NCI-H1105 (cell line): ENCODE data around the gene CDH22.
A peak's percentile ranks its signal among the peaks of the same experiment; 100 is the strongest.

ENCODE experiments used
- DNase-seq: peaks from one replicate; lab custom pipeline; 2025; lab: John Stamatoyannopoulos, UW

CDH22 gene

GRCh38 chr20:46343975-46344357 is 35.7 kb upstream of the CDH22 start:
- DNase-seq: no peak

GRCh38 chr20:46343348-46343974 is 35.2 kb upstream of the CDH22 start:
- DNase-seq: no peak

GRCh38 chr20:46342451-46343347 is 34.4 kb upstream of the CDH22 start:
- DNase-seq: no peak

- DNase-seq: no peak
Observed at GRCh38 chr20:46342010-46342378, 33.7 kb upstream of the CDH22 start.

DNA sequence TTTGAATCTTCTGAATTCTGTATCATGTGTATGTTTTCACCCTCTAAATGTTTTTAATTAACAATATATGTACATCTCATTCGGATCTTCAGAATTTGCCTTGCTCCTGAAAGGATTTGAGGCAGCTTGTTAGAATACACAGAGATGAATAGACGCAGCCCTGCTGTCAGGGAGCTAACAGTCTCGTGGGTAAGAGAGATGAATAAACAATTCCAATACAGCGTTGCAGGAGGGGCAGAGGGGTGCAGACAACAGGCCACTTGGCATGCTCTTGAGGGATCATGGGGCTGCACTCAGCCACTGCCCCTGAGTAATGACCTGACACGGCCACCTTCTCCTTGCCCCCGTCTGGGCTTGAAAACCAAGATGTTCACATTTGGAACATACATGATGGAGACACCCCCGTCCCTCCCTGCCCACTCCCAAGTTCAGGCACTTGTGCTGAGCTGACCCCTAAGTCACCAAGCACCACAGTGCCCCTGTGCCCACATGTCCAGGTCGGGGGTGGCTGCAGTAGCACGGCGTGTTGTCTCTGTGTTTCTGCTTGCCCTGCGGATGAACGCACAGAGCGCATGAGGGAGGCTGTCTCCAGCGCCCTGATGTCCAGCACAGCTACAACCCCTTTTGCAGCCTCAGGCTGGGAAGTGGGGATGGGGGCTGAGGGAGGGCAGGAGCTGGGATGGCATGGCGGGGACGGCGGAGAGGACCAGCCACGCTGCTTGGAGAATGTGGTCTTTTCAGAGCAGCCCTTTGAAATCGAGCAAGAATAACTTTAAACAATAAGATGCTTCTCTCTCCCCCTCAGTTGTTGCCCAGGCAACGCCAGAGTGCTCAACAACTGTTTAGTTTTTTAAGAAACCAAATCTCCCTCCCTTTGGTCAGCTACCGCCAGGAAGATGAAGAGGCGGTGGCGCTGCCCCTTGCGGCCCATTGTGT is 33.0 kb upstream of the CDH22 start:
- DNase-seq: no peak

GRCh38 chr20:46339037-46339436 is 30.7 kb upstream of the CDH22 start:
- no peak for DNase-seq

DNA sequence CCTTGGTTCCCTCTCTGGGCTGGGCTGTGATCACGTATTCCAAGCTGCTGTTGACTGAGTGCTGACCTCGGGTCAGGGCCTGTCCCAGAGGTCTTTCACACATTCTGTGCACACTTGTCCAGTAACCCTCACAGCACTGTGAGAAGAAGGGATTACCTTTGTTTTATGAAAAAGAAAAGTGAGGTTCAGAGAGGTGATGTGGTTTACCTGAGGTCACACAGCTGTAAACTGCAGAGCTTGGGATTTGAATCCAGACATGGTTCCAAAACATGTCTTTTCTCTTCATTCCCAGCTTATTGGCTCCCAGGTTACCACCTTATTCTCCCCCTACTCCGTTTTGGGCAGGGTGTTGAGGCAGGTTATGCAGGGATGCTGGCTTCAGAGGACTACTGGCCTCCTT is 28.4 kb upstream of the CDH22 start:
- DNase-seq: no peak

- DNase-seq: no peak
Observed at GRCh38 chr20:46334303-46334904, 26.1 kb upstream of the CDH22 start.

GRCh38 chr20:46333161-46333991 is 25.1 kb upstream of the CDH22 start:
- no peak for DNase-seq

DNA sequence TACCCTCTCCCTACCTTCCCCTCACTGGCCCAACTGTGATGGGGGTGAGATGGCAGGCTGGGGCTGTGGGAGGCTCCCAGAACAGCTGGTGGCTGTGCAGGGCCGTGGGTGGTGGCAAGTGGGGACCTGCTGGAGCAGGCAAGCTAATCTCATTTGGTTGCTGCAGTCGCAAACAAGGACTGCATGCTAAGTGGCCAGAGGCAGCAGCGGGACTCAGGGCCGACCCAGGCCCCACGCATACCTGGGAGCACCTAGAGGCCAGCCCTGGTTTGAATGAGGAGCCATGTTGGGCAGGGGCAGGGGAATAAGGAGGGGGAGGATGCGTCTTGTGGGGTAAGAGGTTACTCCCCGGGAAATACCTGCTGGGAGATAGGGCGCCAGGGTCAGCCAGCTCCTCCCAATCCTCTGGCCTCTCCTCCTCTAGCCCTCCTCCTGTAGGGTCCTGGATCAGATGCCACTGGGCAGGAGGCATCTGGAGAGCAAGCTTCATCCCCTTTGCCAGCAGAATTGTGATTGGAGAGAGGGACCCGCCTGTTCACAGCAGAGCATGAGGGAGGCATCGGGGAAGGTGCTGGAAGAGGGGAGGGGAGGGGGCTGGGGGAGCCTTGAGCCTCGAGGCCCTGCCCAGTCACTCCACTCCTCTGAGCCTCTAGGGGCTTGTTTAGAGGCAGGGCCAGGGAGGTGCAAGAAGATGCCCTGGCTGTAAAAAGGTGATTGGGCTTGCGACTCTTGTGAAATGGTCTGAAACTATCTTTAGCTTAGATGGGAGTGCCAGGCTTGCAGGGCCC is 24.3 kb upstream of the CDH22 start:
- peak; percentile 18 for DNase-seq

- DNase-seq: no peak
Observed at GRCh38 chr20:46331611-46332361, 23.5 kb upstream of the CDH22 start.

GRCh38 chr20:46330831-46331371 is 22.6 kb upstream of the CDH22 start:
- DNase-seq: no peak

DNA sequence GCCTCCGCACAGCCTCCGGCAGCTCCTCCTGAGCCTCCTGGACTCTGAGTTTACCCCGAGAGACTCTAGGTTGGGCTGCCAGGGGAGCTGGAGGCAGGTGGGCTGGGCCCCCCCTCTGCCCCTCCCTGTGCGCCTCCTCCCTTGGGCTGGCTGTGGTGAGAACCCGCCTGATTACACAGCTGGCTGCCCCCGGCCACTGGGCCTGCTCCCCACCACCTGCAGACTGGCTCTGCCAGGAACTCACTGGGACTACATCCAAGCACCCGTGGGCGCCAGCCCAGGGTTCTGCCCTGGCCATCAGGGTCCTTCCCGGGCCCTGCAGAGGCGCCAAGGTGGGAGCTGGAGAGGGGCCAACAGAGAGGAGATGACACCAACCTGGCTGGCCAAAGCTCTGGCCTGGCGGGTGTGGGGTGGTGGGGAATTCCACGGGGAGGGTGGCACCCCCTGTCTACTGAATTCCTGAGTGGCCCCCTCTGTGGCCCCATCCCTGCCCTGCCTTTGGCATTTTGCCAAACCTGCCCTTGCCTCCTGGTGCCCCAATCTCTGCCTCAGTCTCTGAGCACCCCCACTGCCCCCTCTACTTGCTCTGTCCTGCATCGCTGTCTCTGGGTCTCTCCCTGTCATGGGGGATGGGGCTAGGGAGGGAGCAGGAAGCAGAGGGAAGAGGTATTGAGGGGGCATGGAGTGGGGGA is 21.9 kb upstream of the CDH22 start:
- DNase-seq: peak; percentile 93

DNA sequence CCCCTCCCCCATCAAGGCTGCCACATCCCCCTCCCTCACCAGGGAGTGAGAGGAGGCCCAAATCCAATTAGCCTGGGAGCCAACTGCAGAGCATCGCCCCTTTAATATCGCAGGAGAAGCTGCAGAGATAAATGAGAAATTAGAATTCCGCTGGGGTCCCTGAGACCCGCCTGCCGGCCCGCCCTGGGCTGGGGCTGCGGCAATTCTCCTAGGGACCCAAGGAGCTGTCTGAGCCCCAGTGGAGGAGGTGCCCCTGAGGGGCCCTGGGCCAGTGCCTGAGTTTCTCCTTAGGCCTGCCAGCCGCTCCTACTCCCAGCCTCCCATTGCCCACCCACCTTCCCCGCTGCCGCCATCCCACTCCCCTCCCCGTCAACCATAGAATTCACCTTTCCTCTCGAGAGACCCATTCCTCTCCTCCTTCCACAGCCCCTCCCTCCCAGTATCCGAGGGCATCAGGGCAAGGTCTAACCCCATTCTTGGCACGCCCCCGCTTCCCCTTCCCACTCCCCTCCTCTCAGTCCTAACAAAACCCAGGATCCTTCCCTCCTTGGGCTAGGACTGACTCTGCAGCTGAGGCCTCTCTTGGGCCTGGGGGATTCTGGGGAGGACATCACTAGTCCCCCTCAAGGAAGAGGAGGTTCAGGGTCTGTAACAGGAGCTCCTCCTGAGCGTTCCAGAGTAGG is 20.0 kb upstream of the CDH22 start:
- DNase-seq: no peak

GRCh38 chr20:46327557-46327956 is 19.3 kb upstream of the CDH22 start:
- no peak for DNase-seq

- DNase-seq: no peak
Observed at GRCh38 chr20:46325789-46326188, 17.5 kb upstream of the CDH22 start.

- peak; percentile 7 for DNase-seq
Observed at GRCh38 chr20:46324960-46325703, 16.8 kb upstream of the CDH22 start.
